Measurements from ENCODE around the gene SMPDL3A. TPM values are rescaled to one million over a fixed set of nuclear protein-coding genes. Genes with fewer than 3 reads are reported as not detected.

The SMPDL3A gene
- polyA plus RNA-seq, 2 of the 4 experiments (the other 2 are of a cell fraction): 2.0 to 3.3 TPM

DNA sequence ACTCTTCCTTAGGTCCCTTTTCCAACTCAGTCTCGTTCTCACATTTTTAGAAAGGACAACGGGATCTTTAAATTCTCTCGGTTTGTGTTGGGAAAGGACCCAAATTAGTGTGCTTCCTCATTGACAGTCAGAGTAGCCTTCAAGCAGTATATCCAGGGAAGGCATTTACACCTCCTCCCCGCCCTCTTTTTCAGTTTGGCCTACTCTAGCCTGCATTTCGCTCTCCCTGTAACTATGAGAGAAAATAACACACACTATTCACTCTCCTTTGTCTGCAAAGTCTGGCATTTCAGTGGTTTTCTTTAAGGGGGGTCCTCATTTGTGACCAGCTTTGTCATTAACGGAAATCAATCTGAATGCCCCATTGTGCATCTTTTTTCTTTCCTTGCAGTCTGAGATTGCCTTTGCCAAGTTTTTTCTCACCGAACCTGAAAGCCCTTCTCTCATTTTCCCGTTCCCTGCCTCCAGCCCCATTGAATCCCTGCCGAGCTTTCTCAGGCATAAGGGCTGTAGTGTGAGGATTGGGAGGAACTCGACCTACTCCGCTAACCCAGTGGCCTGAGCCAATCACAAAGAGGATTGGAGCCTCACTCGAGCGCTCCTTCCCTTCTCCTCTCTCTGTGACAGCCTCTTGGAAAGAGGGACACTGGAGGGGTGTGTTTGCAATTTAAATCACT is 9.9 kb upstream of the SMPDL3A start:
- Histone ChIP-seq H3K4me3 (no peak overlapping the region), H3K9me3 (no peaks in the 10 kb centered on the region), H3K27ac (no peak overlapping the region), H3K4me1 (no peaks in the 10 kb centered on the region), H3K4me2 (no peak overlapping the region)
- CTCF ChIA-PET: interaction anchor here (0.7 to 1.2 kb wide), 2 partner anchors 10 to 33 kb away, joined by 3 read pairs; partner anchors contain the start of gene SMPDL3A
- FAIRE-seq (no peak), ATAC-seq (no peak), DNase-seq (ENCODE audit: low read depth in 1 of 2, low spot score in 1 of 2) (no peak)
- POLR2A ChIA-PET: no interaction called here
- WGBS (ENCODE audit: missing lambda C conversion rate): 46% methylated on average over 13 of the region's 13 CpGs
- TF ChIP-seq POLR2AphosphoS2 (conservative IDR thresholded peaks at IDR 0.05; ENCODE audit: low read length) (no peak), CBX8 (IDR thresholded peaks at IDR 0.05) (no peak), EHMT2 (IDR thresholded peaks at IDR 0.05; ENCODE audit: low read depth) (no peak), RAD21 (conservative IDR thresholded peaks at IDR 0.05 in 1 of 2, IDR thresholded peaks at IDR 0.05 in 1 of 2) (no peak), NPAS2 (CRISPR knock-in tag; IDR thresholded peaks at IDR 0.05; ENCODE audit: borderline replicate concordance) (no peak), FOSB (CRISPR knock-in tag; IDR thresholded peaks at IDR 0.05) (no peak), HDAC2 (IDR thresholded peaks at IDR 0.05) (no peak), NFE2L2 (conservative IDR thresholded peaks at IDR 0.05; ENCODE audit: low read length) (no peak), ZFP36 (IDR thresholded peaks at IDR 0.05; ENCODE audit: borderline replicate concordance, partially characterized antibody) (no peak), POLR2A (IDR thresholded peaks at IDR 0.05; ENCODE audit: low read length) (no peak), CHD4 (IDR thresholded peaks at IDR 0.05; ENCODE audit: borderline replicate concordance) (no peak), CEBPB (IDR thresholded peaks at IDR 0.05) (no peak), MAX (IDR thresholded peaks at IDR 0.05) (no peak), ZNF302 (CRISPR knock-in tag; IDR thresholded peaks at IDR 0.05) (no peak), RARB (CRISPR knock-in tag; IDR thresholded peaks at IDR 0.05) (no peak), JUNB (IDR thresholded peaks at IDR 0.05) (no peak)
- TF ChIP-seq, protein P1, sequence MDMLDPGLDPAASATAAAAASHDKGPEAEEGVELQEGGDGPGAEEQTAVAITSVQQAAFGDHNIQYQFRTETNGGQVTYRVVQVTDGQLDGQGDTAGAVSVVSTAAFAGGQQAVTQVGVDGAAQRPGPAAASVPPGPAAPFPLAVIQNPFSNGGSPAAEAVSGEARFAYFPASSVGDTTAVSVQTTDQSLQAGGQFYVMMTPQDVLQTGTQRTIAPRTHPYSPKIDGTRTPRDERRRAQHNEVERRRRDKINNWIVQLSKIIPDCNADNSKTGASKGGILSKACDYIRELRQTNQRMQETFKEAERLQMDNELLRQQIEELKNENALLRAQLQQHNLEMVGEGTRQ (IDR thresholded peaks at IDR 0.05): no peak
- TF ChIP-seq, protein P2, sequence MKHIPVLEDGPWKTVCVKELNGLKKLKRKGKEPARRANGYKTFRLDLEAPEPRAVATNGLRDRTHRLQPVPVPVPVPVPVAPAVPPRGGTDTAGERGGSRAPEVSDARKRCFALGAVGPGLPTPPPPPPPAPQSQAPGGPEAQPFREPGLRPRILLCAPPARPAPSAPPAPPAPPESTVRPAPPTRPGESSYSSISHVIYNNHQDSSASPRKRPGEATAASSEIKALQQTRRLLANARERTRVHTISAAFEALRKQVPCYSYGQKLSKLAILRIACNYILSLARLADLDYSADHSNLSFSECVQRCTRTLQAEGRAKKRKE (CRISPR knock-in tag; IDR thresholded peaks at IDR 0.05; ENCODE audit: low read depth): no peak
- TF ChIP-seq, protein P3, sequence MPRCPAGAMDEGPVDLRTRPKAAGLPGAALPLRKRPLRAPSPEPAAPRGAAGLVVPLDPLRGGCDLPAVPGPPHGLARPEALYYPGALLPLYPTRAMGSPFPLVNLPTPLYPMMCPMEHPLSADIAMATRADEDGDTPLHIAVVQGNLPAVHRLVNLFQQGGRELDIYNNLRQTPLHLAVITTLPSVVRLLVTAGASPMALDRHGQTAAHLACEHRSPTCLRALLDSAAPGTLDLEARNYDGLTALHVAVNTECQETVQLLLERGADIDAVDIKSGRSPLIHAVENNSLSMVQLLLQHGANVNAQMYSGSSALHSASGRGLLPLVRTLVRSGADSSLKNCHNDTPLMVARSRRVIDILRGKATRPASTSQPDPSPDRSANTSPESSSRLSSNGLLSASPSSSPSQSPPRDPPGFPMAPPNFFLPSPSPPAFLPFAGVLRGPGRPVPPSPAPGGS (IDR thresholded peaks at IDR 0.05): no peak
- TF ChIP-seq, protein P4, sequence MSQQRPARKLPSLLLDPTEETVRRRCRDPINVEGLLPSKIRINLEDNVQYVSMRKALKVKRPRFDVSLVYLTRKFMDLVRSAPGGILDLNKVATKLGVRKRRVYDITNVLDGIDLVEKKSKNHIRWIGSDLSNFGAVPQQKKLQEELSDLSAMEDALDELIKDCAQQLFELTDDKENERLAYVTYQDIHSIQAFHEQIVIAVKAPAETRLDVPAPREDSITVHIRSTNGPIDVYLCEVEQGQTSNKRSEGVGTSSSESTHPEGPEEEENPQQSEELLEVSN (IDR thresholded peaks at IDR 0.05; ENCODE audit: borderline replicate concordance, low read depth): no peak

- no peak for ATAC-seq
- WGBS (ENCODE audit: missing lambda C conversion rate): 38% methylated on average over 3 of the region's 3 CpGs
- POLR2A ChIA-PET: no interaction called here
- Histone ChIP-seq H3K4me3 (no peak within 1 kb of the TSS), H3K4me1 (no peaks in the 10 kb centered on the region), H3K27ac (no peak within 1 kb of the TSS), H3K9me3 (no peaks in the 10 kb centered on the region), H3K4me2 (no peak within 1 kb of the TSS)
- no peak for FAIRE-seq
- CTCF ChIA-PET: interaction anchor here (0.7 to 1.2 kb wide), 2 partner anchors 34 to 59 kb away, joined by 3 to 4 read pairs; no protein-coding TSS in a partner anchor
- no peak for DNase-seq (ENCODE audit: low read depth in 1 of 2, low spot score in 1 of 2)
- TF ChIP-seq RCOR1 (IDR thresholded peaks at IDR 0.05; ENCODE audit: low read depth, low read length) (no peak), FOSB (CRISPR knock-in tag; IDR thresholded peaks at IDR 0.05) (no peak), HEYL (CRISPR knock-in tag; IDR thresholded peaks at IDR 0.05) (no peak), HDAC2 (IDR thresholded peaks at IDR 0.05) (no peak), MAFK (IDR thresholded peaks at IDR 0.05; ENCODE audit: partially characterized antibody) (no peak)
Observed at GRCh38 chr6:122779667-122780066, 9.4 kb upstream of the SMPDL3A start, which contains the start of gene FABP7. Gene FABP7, plus strand, starts transcription at chr6:122779716. Its CDS starts 79 bp downstream, at chr6:122779795.
